Neural cell (in vitro differentiated cells): ENCODE data around the gene TRAPPC1.

ENCODE experiments used
- CTCF ChIP-seq: fragments of 450-650 bp; IDR thresholded peaks from 2 replicates; pipeline ENCODE4 v1.5.1; 2014; ENCODE audit warnings: antibody characterized with exemption, mild to moderate bottlenecking, moderate library complexity; ENCODE audit not compliant: poor library complexity, severe bottlenecking
- POLR2AphosphoS5 ChIP-seq: IDR thresholded peaks from 2 replicates; pipeline ENCODE4 v1.6.1; 2012
- RAD21 ChIP-seq: fragments of 450-650 bp; conservative IDR thresholded peaks from 2 replicates; pipeline ENCODE4 v1.6.1; 2014; ENCODE audit warnings: antibody characterized with exemption, mild to moderate bottlenecking, moderate library complexity
- REST ChIP-seq: IDR thresholded peaks from 2 replicates; pipeline ENCODE4 v1.6.1; 2012; ENCODE audit warnings: borderline replicate concordance

GRCh38 chr17:7893187-7893880 lies 38.4 kb downstream of the TRAPPC1 start:
- no peak for TF ChIP-seq CTCF
- TF ChIP-seq REST: no peak
- no peak for TF ChIP-seq RAD21
- TF ChIP-seq POLR2AphosphoS5: no peak
